Measurements from ENCODE around the gene HECTD3. TPM values are rescaled to one million over a fixed set of nuclear protein-coding genes. Genes with fewer than 3 reads are reported as not detected.

HECTD3 gene
- polyA plus RNA-seq, 3 donors, result 13.9 to 53.9 (median 16.7) TPM

DNA sequence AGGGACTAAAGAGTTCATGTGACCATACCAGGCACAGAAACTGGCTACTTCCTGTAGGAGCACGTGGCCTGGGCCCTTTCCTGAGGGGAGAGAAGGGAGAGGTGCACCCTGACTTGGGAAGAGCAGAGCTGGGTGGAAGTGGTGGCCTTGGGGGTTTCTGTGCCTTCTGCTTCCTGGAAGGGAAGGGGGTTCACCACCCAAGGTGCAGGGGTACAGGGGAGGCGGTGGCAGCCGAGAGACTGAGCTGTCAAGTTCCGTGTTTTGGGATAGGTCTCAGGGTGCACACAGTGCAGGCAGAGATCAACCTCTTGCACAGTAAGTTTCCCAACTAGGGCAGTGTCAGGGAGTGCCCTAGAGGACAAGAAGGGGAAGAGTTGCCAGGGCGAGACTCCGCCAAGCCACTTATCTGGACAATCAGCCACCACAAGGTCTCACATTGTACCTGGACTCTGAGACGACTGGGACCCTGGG is 10.1 kb downstream of the HECTD3 start:
- DNase-seq, result peak; percentile 51 to 65 (median 59)
- WGBS (ENCODE audit: insufficient coverage), result 30% methylated on average over 4 of the region's 7 CpGs
- peak overlapping the region; percentile 61 to 88 (median 81) for H3K27ac Mint-ChIP-seq
- Histone ChIP-seq H3K9ac (ENCODE audit: insufficient read depth, low read length, poor library complexity, severe bottlenecking) (no peak overlapping the region), H3K4me2 (replicated peaks; ENCODE audit: extremely low read depth, low read length, poor library complexity, severe bottlenecking) (peak overlapping the region; percentile 42), H3K4me1 (ENCODE audit: control insufficient read depth in 1 of 2, insufficient read depth in 2 of 2, low read length in 2 of 2) (peaks cover 15 to 25% of the 10 kb centered on the region in 2 donors), H4K20me1 (ENCODE audit: insufficient read depth, low read length) (no peaks in the 10 kb centered on the region), H3K36me3 (replicated peaks in 1 of 2; ENCODE audit: control insufficient read depth in 1 of 2, insufficient read depth in 2 of 2, low read length in 2 of 2) (peaks cover 41 to 46% of the 10 kb centered on the region in 2 donors), H3K27ac (ENCODE audit: low read depth in 1 of 2, low read length in 2 of 2) (peak overlapping the region; percentile 43 to 55), H3K4me3 (replicated peaks in 1 of 3; ENCODE audit: low read depth in 2 of 3, low read length in 3 of 3) (peak overlapping the region in 1 of 3 experiments; percentile 31), H3K27me3 (ENCODE audit: control insufficient read depth in 2 of 2, insufficient read depth in 2 of 2, low read length in 2 of 2) (no peaks in the 10 kb centered on the region), H3K79me2 (ENCODE audit: insufficient read depth, low read length) (no peaks in the 10 kb centered on the region), H3K9me3 (replicated peaks in 1 of 2; ENCODE audit: control insufficient read depth in 1 of 2, insufficient read depth in 1 of 2, low read length in 2 of 2) (no peaks in the 10 kb centered on the region), H2AFZ (ENCODE audit: insufficient read depth, low read depth, low read length, poor library complexity, severe bottlenecking) (peak overlapping the region; percentile 49)
- H3K4me1 Mint-ChIP-seq, result peaks cover 25% of the 10 kb centered on the region
- peaks cover 0 to 2% (median 0%) of the 10 kb centered on the region in 7 donors for H3K9me3 Mint-ChIP-seq
- peak overlapping the region; percentile 60 to 65 for H3K4me3 Mint-ChIP-seq
- H3K27me3 Mint-ChIP-seq (ENCODE audit: low read depth in 3 of 3), result peaks cover 0 to 1% (median 0%) of the 10 kb centered on the region in 3 donors
- TF ChIP-seq, protein P1, sequence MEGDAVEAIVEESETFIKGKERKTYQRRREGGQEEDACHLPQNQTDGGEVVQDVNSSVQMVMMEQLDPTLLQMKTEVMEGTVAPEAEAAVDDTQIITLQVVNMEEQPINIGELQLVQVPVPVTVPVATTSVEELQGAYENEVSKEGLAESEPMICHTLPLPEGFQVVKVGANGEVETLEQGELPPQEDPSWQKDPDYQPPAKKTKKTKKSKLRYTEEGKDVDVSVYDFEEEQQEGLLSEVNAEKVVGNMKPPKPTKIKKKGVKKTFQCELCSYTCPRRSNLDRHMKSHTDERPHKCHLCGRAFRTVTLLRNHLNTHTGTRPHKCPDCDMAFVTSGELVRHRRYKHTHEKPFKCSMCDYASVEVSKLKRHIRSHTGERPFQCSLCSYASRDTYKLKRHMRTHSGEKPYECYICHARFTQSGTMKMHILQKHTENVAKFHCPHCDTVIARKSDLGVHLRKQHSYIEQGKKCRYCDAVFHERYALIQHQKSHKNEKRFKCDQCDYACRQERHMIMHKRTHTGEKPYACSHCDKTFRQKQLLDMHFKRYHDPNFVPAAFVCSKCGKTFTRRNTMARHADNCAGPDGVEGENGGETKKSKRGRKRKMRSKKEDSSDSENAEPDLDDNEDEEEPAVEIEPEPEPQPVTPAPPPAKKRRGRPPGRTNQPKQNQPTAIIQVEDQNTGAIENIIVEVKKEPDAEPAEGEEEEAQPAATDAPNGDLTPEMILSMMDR (IDR thresholded peaks at IDR 0.05), result no peak
- intact Hi-C loops (cut with micrococcal nuclease), result no loop called here
- peaks cover 42 to 46% of the 10 kb centered on the region in 2 donors for H3K36me3 Mint-ChIP-seq

DNA sequence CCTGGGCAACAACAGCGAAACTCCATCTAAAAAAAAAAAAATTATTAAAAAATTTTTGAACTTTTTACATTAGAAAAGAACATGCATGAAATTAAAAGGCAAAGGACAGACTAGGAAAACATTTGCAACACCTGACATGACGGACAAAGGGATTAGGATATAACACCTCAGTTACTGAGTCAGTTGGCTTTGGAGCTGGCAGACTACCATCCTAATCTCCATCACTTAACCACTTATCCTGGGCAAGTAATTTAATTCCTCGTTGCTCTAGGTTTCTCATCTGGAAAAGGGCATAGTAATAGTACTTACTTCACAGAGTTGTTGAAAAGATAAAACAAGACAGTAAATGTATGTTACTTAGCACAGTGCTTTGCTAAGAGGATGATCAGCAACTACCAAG is 11.9 kb downstream of the HECTD3 start:
- H3K9me3 Mint-ChIP-seq, result peaks cover 0 to 5% (median 0%) of the 10 kb centered on the region in 7 donors
- Histone ChIP-seq H3K4me1 (ENCODE audit: control insufficient read depth in 1 of 2, insufficient read depth in 2 of 2, low read length in 2 of 2) (peaks cover 15 to 25% of the 10 kb centered on the region in 2 donors), H3K27me3 (ENCODE audit: control insufficient read depth in 2 of 2, insufficient read depth in 2 of 2, low read length in 2 of 2) (no peaks in the 10 kb centered on the region), H3K79me2 (ENCODE audit: insufficient read depth, low read length) (no peaks in the 10 kb centered on the region), H4K20me1 (ENCODE audit: insufficient read depth, low read length) (no peaks in the 10 kb centered on the region), H3K4me3 (replicated peaks in 1 of 3; ENCODE audit: low read depth in 2 of 3, low read length in 3 of 3) (no peak overlapping the region), H3K9ac (ENCODE audit: insufficient read depth, low read length, poor library complexity, severe bottlenecking) (no peak overlapping the region), H2AFZ (ENCODE audit: insufficient read depth, low read depth, low read length, poor library complexity, severe bottlenecking) (no peak overlapping the region), H3K27ac (ENCODE audit: low read depth in 1 of 2, low read length in 2 of 2) (no peak overlapping the region), H3K9me3 (replicated peaks in 1 of 2; ENCODE audit: control insufficient read depth in 1 of 2, insufficient read depth in 1 of 2, low read length in 2 of 2) (no peaks in the 10 kb centered on the region), H3K4me2 (replicated peaks; ENCODE audit: extremely low read depth, low read length, poor library complexity, severe bottlenecking) (no peak overlapping the region), H3K36me3 (replicated peaks in 1 of 2; ENCODE audit: control insufficient read depth in 1 of 2, insufficient read depth in 2 of 2, low read length in 2 of 2) (peaks cover 22 to 28% of the 10 kb centered on the region in 2 donors)
- DNase-seq, result no peak
- H3K27ac Mint-ChIP-seq, result no peak overlapping the region
- WGBS (ENCODE audit: insufficient coverage), result no CpG with 5 or more reads among the region's 3 CpGs
- TF ChIP-seq, protein P1 (IDR thresholded peaks at IDR 0.05), result no peak
- intact Hi-C loops (cut with micrococcal nuclease), result no loop called here
- no peak overlapping the region for H3K4me3 Mint-ChIP-seq
- peaks cover 24 to 28% of the 10 kb centered on the region in 2 donors for H3K36me3 Mint-ChIP-seq
- H3K4me1 Mint-ChIP-seq, result peaks cover 25% of the 10 kb centered on the region
- peaks cover 0 to 1% (median 0%) of the 10 kb centered on the region in 3 donors for H3K27me3 Mint-ChIP-seq (ENCODE audit: low read depth in 3 of 3)

Data from CD14-positive monocyte (primary cell).